Right lobe of liver (tissue), 4 donors: ENCODE measurements around the gene CTAG1A.

Experiments
- CTCF ChIP-seq, 4 donors: fragments of 200-600 bp in 3 of 4; fragments of 450-650 bp in 1 of 4; IDR thresholded peaks; one replicate each; pipeline versions ENCODE4 v1.5.1 to v1.8.0; 2016 to 2022; ENCODE audit warnings: antibody characterized with exemption in 4 of 4, mild to moderate bottlenecking in 2 of 4
- POLR2A ChIP-seq: fragments of 450-650 bp; IDR thresholded peaks from one replicate; pipeline ENCODE4 v1.6.1; 2017; ENCODE audit warnings: antibody characterized with exemption, mild to moderate bottlenecking
- donor health status: DM: no; HTN: no; CAD: no.
- donor health status: DM: no; HTN: no; CAD: no.
- donor health status: DM: no; HTN: yes; CAD: no.

GRCh38 chrX:154548028-154548316 is 37.0 kb upstream of the CTAG1A start:
- TF ChIP-seq CTCF (IDR thresholded peaks at IDR 0.05) (no peak), POLR2A (no peak)
